ENCODE results near the gene EFHD2.

The EFHD2 gene

GRCh38 chr1:15409388-15410222, at the start of gene EFHD2:
EFHD2 (plus strand) TSS chr1:15409888; CDS start chr1:15409972, 84 bp downstream.
- in situ Hi-C loops (cut with MboI; ENCODE audit: low sequenced_read_pairs, unreplicated experiment): no loop called here
- no peak for TF ChIP-seq CTCF (IDR thresholded peaks at IDR 0.05; ENCODE audit: borderline replicate concordance, control extremely low read depth, extremely low read depth, insufficient read depth, missing control alignments)
- DNase-seq (ENCODE audit: low spot score): peak; percentile 95

GRCh38 chr1:15360700-15361099, 49.0 kb upstream of the EFHD2 start:
- in situ Hi-C loops (cut with MboI; ENCODE audit: low sequenced_read_pairs, unreplicated experiment): no loop called here
- no peak for TF ChIP-seq CTCF (IDR thresholded peaks at IDR 0.05; ENCODE audit: borderline replicate concordance, control extremely low read depth, extremely low read depth, insufficient read depth, missing control alignments)
- DNase-seq (ENCODE audit: low spot score): no peak

GRCh38 chr1:15362096-15362736, 47.5 kb upstream of the EFHD2 start:
- no peak for TF ChIP-seq CTCF (IDR thresholded peaks at IDR 0.05; ENCODE audit: borderline replicate concordance, control extremely low read depth, extremely low read depth, insufficient read depth, missing control alignments)
- in situ Hi-C loops (cut with MboI; ENCODE audit: low sequenced_read_pairs, unreplicated experiment): no loop called here
- DNase-seq (ENCODE audit: low spot score): no peak

DNA sequence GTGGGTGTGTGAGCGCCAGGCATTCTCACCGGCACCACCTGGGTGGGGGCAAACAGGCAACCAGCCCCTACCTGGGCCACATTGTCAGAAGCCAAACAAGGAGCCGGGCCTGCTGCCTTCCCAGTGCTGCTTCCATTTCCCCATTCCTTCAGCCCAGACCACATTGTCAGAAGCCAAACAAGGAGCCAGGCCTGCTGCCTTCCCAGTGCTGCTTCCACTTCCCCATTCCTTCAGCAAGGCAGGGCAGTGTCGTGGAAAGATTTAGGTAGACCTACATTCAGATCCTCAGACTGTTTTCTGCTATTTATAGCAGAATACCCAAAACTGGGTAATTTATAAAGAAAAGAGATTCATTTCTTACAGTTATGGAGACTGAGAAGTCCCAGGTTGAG, 47.0 kb upstream of the EFHD2 start:
- no peak for DNase-seq (ENCODE audit: low spot score)
- TF ChIP-seq CTCF (IDR thresholded peaks at IDR 0.05; ENCODE audit: borderline replicate concordance, control extremely low read depth, extremely low read depth, insufficient read depth, missing control alignments): no peak
- in situ Hi-C loops (cut with MboI; ENCODE audit: low sequenced_read_pairs, unreplicated experiment): no loop called here

GRCh38 chr1:15364740-15365139, 44.9 kb upstream of the EFHD2 start:
- TF ChIP-seq CTCF (IDR thresholded peaks at IDR 0.05; ENCODE audit: borderline replicate concordance, control extremely low read depth, extremely low read depth, insufficient read depth, missing control alignments): no peak
- in situ Hi-C loops (cut with MboI; ENCODE audit: low sequenced_read_pairs, unreplicated experiment): no loop called here
- no peak for DNase-seq (ENCODE audit: low spot score)

- in situ Hi-C loops (cut with MboI; ENCODE audit: low sequenced_read_pairs, unreplicated experiment): no loop called here
- TF ChIP-seq CTCF (IDR thresholded peaks at IDR 0.05; ENCODE audit: borderline replicate concordance, control extremely low read depth, extremely low read depth, insufficient read depth, missing control alignments): no peak
- no peak for DNase-seq (ENCODE audit: low spot score)
Observed at GRCh38 chr1:15368888-15369287, 40.8 kb upstream of the EFHD2 start.
